Mesenchymal stem cell (in vitro differentiated cells and primary cell): ENCODE data around the gene SEZ6L. TPM values are rescaled to one million over a fixed set of nuclear protein-coding genes. Genes with fewer than 3 reads are reported as not detected.

ENCODE experiments used
- DNase-seq: peaks from one replicate; pipeline ENCODE4 v3.0.0-alpha.2; 2013
- H2AFZ ChIP-seq: one replicate; pipeline ENCODE4 v1.6.1; 2013; ENCODE audit warnings: low read depth, mild to moderate bottlenecking, control low read depth, inconsistent platforms, low read length, moderate library complexity
- H2AK5ac ChIP-seq: 2 replicates; pipeline ENCODE4 v1.6.1; 2013; ENCODE audit warnings: low read length, moderate library complexity, mild to moderate bottlenecking, inconsistent platforms; ENCODE audit not compliant: severe bottlenecking
- H2BK120ac ChIP-seq: one replicate; pipeline ENCODE4 v1.6.1; 2013; ENCODE audit warnings: low read depth, mild to moderate bottlenecking, inconsistent platforms, low read length, moderate library complexity
- H2BK12ac ChIP-seq, 2 experiments: one replicate each; pipeline ENCODE4 v1.6.1; 2013; ENCODE audit warnings: inconsistent platforms in 2 of 2, low read length in 2 of 2, mild to moderate bottlenecking in 2 of 2, moderate library complexity in 2 of 2, control low read depth in 1 of 2
- H2BK15ac ChIP-seq: one replicate; pipeline ENCODE4 v1.6.1; 2013; ENCODE audit warnings: mild to moderate bottlenecking, low read depth, inconsistent platforms; ENCODE audit not compliant: poor library complexity, severe bottlenecking
- H2BK5ac ChIP-seq: 2 replicates; pipeline ENCODE4 v1.6.1; 2013; ENCODE audit warnings: low read depth, mild to moderate bottlenecking, low read length, control low read depth, inconsistent platforms; ENCODE audit not compliant: poor library complexity, severe bottlenecking
- H3K14ac ChIP-seq, 2 experiments: one replicate each; pipeline ENCODE4 v1.6.1; 2013; ENCODE audit warnings: inconsistent platforms in 2 of 2, low read length in 2 of 2, control low read depth in 1 of 2, mild to moderate bottlenecking in 1 of 2, moderate library complexity in 1 of 2
- H3K18ac ChIP-seq, 2 experiments: one replicate each; pipeline ENCODE4 v1.6.1; 2013; ENCODE audit warnings: inconsistent platforms in 2 of 2, low read length in 2 of 2, control low read depth in 1 of 2, low read depth in 1 of 2, mild to moderate bottlenecking in 1 of 2
- H3K23ac ChIP-seq, 2 experiments: one replicate each; pipeline ENCODE4 v1.6.1; 2013; ENCODE audit warnings: inconsistent platforms in 2 of 2, low read length in 2 of 2, mild to moderate bottlenecking in 2 of 2, moderate library complexity in 2 of 2, control low read depth in 1 of 2
- H3K27ac ChIP-seq: 2 replicates; pipeline ENCODE4 v1.5.1; 2013; ENCODE audit warnings: mild to moderate bottlenecking, moderate library complexity, low read length, control low read depth, inconsistent platforms; ENCODE audit not compliant: poor library complexity, severe bottlenecking
- H3K27me3 ChIP-seq, 2 experiments: 2 replicates each; pipeline versions ENCODE4 v1.6.1 to v1.7.0; 2013; ENCODE audit warnings: low read length in 2 of 2, mild to moderate bottlenecking in 2 of 2, moderate library complexity in 2 of 2, control low read depth in 1 of 2, inconsistent platforms in 1 of 2; ENCODE audit not compliant: control insufficient read depth in 1 of 2, insufficient read depth in 1 of 2
- H3K36me3 ChIP-seq, 2 experiments: 2 replicates each; pipeline versions ENCODE4 v1.6.1 to v1.7.0; 2013; ENCODE audit warnings: low read length in 2 of 2, control low read depth in 1 of 2, inconsistent platforms in 1 of 2, low read depth in 1 of 2, mild to moderate bottlenecking in 1 of 2; ENCODE audit not compliant: insufficient read depth in 2 of 2, control insufficient read depth in 1 of 2
- H3K4ac ChIP-seq, 2 experiments: one replicate each; pipeline ENCODE4 v1.6.1; 2013; ENCODE audit warnings: inconsistent platforms in 2 of 2, low read length in 2 of 2, mild to moderate bottlenecking in 2 of 2, moderate library complexity in 2 of 2, control low read depth in 1 of 2, low read depth in 1 of 2
- H3K4me1 ChIP-seq: 2 replicates; pipeline ENCODE4 v1.6.1; 2013; ENCODE audit warnings: low read depth, low read length, control low read depth; ENCODE audit not compliant: control insufficient read depth, insufficient read depth
- H3K4me2 ChIP-seq: 2 replicates; pipeline ENCODE4 v1.6.1; 2013; ENCODE audit warnings: low read length, mild to moderate bottlenecking, inconsistent platforms; ENCODE audit not compliant: poor library complexity, severe bottlenecking
- H3K4me3 ChIP-seq, 2 experiments: 2 replicates each; pipeline versions ENCODE4 v1.5.1 to v1.7.0; 2013; ENCODE audit warnings: low read length in 2 of 2, mild to moderate bottlenecking in 2 of 2, control low read depth in 1 of 2, low read depth in 1 of 2; ENCODE audit not compliant: insufficient read depth in 1 of 2
- H3K79me1 ChIP-seq: replicated peaks from 2 replicates; pipeline ENCODE4 v1.6.1; 2013; ENCODE audit warnings: mild to moderate bottlenecking, control low read depth, low read length, inconsistent platforms; ENCODE audit not compliant: poor library complexity, severe bottlenecking
- H3K9ac ChIP-seq: 2 replicates; pipeline ENCODE4 v1.7.0; 2013; ENCODE audit warnings: mild to moderate bottlenecking, low read length, moderate library complexity
- H3K9me3 ChIP-seq: 2 replicates; pipeline ENCODE4 v1.7.0; 2013; ENCODE audit warnings: mild to moderate bottlenecking, low read length; ENCODE audit not compliant: control insufficient read depth
- H4K8ac ChIP-seq: one replicate; pipeline ENCODE4 v1.6.1; 2013; ENCODE audit warnings: inconsistent platforms, mild to moderate bottlenecking, low read length, moderate library complexity
- H4K91ac ChIP-seq: one replicate; pipeline ENCODE4 v1.6.1; 2013; ENCODE audit warnings: mild to moderate bottlenecking, low read length, inconsistent platforms
- WGBS: methylation state at CpG from one replicate; pipeline ENCODE4 v1.1.7; 2013; ENCODE audit warnings: mixed read lengths; 5-methylcytosine and 5-hydroxymethylcytosine counted together
- polyA plus RNA-seq, 2 experiments: library from polyadenylated mRNA; stranded (reverse); fragments of 200-250 nt; gene quantifications; one replicate each; pipeline ENCODE4 v1.2.3, GENCODE V29; 2013

The SEZ6L gene
- polyA plus RNA-seq (2013, experiment 1 of 2): not detected
- polyA plus RNA-seq (2013, experiment 2 of 2): not detected

- 2% methylated on average over 46 of the region's 92 CpGs for WGBS
- Histone ChIP-seq H2BK120ac (no peak within 1 kb of the TSS), H3K14ac (no peak within 1 kb of the TSS), H4K8ac (no peak within 1 kb of the TSS), H3K27ac (no peak within 1 kb of the TSS), H2BK5ac (no peak within 1 kb of the TSS), H2AFZ (no peak within 1 kb of the TSS), H3K4me2 (peak within 1 kb of the TSS; percentile 53), H3K79me1 (no peaks in the 10 kb centered on the region), H3K9me3 (no peaks in the 10 kb centered on the region), H3K18ac (no peak within 1 kb of the TSS), H2BK15ac (no peak within 1 kb of the TSS), H3K4ac (no peak within 1 kb of the TSS), H2AK5ac (no peak within 1 kb of the TSS), H3K4me3 (peak within 1 kb of the TSS in 1 of 2 experiments; percentile 31), H3K9ac (no peak within 1 kb of the TSS), H3K27me3 (peaks cover 50 to 79% of the 10 kb centered on the region in 2 experiments), H2BK12ac (no peak within 1 kb of the TSS), H3K4me1 (peaks cover 7% of the 10 kb centered on the region), H3K36me3 (no peaks in the 10 kb centered on the region), H3K23ac (peak within 1 kb of the TSS in 1 of 2 experiments; percentile 72), H4K91ac (no peak within 1 kb of the TSS)
- DNase-seq: no peak
Measured at GRCh38 chr22:26169315-26170111, at the start of gene SEZ6L. SEZ6L (plus strand) TSS chr22:26169462; CDS start chr22:26169670, 208 bp downstream.

GRCh38 chr22:26122920-26123468 is 46.3 kb upstream of the SEZ6L start:
- Histone ChIP-seq H3K27ac (no peak overlapping the region), H3K4ac (no peak overlapping the region), H3K36me3 (no peaks in the 10 kb centered on the region), H2BK5ac (no peak overlapping the region), H2BK15ac (no peak overlapping the region), H3K23ac (no peak overlapping the region), H2AFZ (no peak overlapping the region), H3K14ac (no peak overlapping the region), H3K4me3 (no peak overlapping the region), H2BK12ac (no peak overlapping the region), H3K4me1 (no peaks in the 10 kb centered on the region), H3K9me3 (no peaks in the 10 kb centered on the region), H3K18ac (no peak overlapping the region), H3K27me3 (peaks cover 0 to 4% of the 10 kb centered on the region in 2 experiments), H2AK5ac (no peak overlapping the region), H2BK120ac (no peak overlapping the region), H3K79me1 (no peaks in the 10 kb centered on the region), H4K8ac (no peak overlapping the region), H4K91ac (no peak overlapping the region), H3K4me2 (no peak overlapping the region), H3K9ac (no peak overlapping the region)
- 100% methylated on average over 1 of the region's 4 CpGs for WGBS
- DNase-seq: no peak

- Histone ChIP-seq H2AK5ac (no peak overlapping the region), H3K14ac (no peak overlapping the region), H4K91ac (no peak overlapping the region), H2BK5ac (no peak overlapping the region), H3K36me3 (no peaks in the 10 kb centered on the region), H3K23ac (no peak overlapping the region), H3K27me3 (peaks cover 0 to 4% of the 10 kb centered on the region in 2 experiments), H3K4me3 (no peak overlapping the region), H4K8ac (no peak overlapping the region), H2BK12ac (no peak overlapping the region), H2BK120ac (no peak overlapping the region), H3K4me1 (no peaks in the 10 kb centered on the region), H3K4ac (no peak overlapping the region), H2AFZ (no peak overlapping the region), H3K4me2 (no peak overlapping the region), H3K79me1 (no peaks in the 10 kb centered on the region), H2BK15ac (no peak overlapping the region), H3K27ac (no peak overlapping the region), H3K18ac (no peak overlapping the region), H3K9me3 (no peaks in the 10 kb centered on the region), H3K9ac (no peak overlapping the region)
- 52% methylated on average over 9 of the region's 10 CpGs for WGBS
- DNase-seq: no peak
Measured at GRCh38 chr22:26124991-26125725, 44.1 kb upstream of the SEZ6L start.

- no peak overlapping the region for H3K4ac ChIP-seq
- H3K36me3 ChIP-seq: no peaks in the 10 kb centered on the region
- H3K79me1 ChIP-seq: no peaks in the 10 kb centered on the region
- H3K18ac ChIP-seq: no peak overlapping the region
- no peaks in the 10 kb centered on the region for H3K4me1 ChIP-seq
- H4K91ac ChIP-seq: no peak overlapping the region
- WGBS: 83% methylated on average over 2 of the region's 5 CpGs
- no peak overlapping the region for H3K9ac ChIP-seq
- no peak for DNase-seq
- H3K23ac ChIP-seq: no peak overlapping the region
- H3K14ac ChIP-seq: no peak overlapping the region
- H4K8ac ChIP-seq: no peak overlapping the region
- no peak overlapping the region for H2BK5ac ChIP-seq
- H3K4me3 ChIP-seq: no peak overlapping the region
- H3K27me3 ChIP-seq: no peaks in the 10 kb centered on the region
- H3K4me2 ChIP-seq: no peak overlapping the region
- no peak overlapping the region for H2BK120ac ChIP-seq
- H3K27ac ChIP-seq: no peak overlapping the region
- no peak overlapping the region for H2AFZ ChIP-seq
- H2BK12ac ChIP-seq: no peak overlapping the region
- H3K9me3 ChIP-seq: no peaks in the 10 kb centered on the region
- H2AK5ac ChIP-seq: no peak overlapping the region
- no peak overlapping the region for H2BK15ac ChIP-seq
Measured at GRCh38 chr22:26127126-26127525, 42.1 kb upstream of the SEZ6L start.
